SK-N-SH (cell line): ENCODE data around the gene EPB41L4B.

Experiments
- CHD2 ChIP-seq: fragments of 150-350 bp; IDR thresholded peaks from 2 replicates; pipeline ENCODE4 v1.6.1; 2018; ENCODE audit warnings: low read length; ENCODE audit not compliant: partially characterized antibody
- GATA2 ChIP-seq: sonication (generic); formaldehyde crosslinking; IDR thresholded peaks from 2 replicates; pipeline ENCODE4 v1.5.0; 2020; ENCODE audit warnings: mild to moderate bottlenecking, missing genetic modification reagents
- TF ChIP-seq, protein P1 (sequence below): fragments of 200-600 bp; sonication (generic); IDR thresholded peaks from 2 replicates; pipeline ENCODE4 v1.6.1; 2017; ENCODE audit warnings: antibody characterized with exemption, mild to moderate bottlenecking, moderate library complexity
- TF ChIP-seq, protein P2 (sequence below): IDR thresholded peaks from 2 replicates; pipeline ENCODE4 v1.4.0; 2012; ENCODE audit warnings: low read depth, borderline replicate concordance

DNA sequence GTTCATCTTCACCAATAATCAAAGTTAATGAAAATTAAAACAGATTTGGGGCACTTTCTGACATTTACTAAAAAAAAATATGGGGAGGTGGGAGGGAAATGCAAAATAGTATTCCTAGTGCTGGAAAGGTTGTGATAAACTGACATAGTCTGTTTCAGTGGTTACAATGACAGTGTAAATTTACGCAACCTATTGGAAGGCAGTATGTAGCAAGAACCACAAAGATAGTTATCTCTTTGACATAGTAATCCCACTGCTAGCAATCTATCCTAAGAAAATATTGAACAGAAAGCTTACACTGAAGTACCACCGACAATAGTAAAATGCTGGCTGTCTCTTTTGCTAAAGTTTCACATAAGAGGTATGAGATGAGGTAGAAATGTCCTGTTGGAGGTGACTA lies 15.1 kb upstream of the EPB41L4B start:
- TF ChIP-seq CHD2, result no peak
- no peak for TF ChIP-seq GATA2 (CRISPR knock-in tag)
- TF ChIP-seq, protein P1, sequence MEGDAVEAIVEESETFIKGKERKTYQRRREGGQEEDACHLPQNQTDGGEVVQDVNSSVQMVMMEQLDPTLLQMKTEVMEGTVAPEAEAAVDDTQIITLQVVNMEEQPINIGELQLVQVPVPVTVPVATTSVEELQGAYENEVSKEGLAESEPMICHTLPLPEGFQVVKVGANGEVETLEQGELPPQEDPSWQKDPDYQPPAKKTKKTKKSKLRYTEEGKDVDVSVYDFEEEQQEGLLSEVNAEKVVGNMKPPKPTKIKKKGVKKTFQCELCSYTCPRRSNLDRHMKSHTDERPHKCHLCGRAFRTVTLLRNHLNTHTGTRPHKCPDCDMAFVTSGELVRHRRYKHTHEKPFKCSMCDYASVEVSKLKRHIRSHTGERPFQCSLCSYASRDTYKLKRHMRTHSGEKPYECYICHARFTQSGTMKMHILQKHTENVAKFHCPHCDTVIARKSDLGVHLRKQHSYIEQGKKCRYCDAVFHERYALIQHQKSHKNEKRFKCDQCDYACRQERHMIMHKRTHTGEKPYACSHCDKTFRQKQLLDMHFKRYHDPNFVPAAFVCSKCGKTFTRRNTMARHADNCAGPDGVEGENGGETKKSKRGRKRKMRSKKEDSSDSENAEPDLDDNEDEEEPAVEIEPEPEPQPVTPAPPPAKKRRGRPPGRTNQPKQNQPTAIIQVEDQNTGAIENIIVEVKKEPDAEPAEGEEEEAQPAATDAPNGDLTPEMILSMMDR, result no peak
- TF ChIP-seq, protein P2, sequence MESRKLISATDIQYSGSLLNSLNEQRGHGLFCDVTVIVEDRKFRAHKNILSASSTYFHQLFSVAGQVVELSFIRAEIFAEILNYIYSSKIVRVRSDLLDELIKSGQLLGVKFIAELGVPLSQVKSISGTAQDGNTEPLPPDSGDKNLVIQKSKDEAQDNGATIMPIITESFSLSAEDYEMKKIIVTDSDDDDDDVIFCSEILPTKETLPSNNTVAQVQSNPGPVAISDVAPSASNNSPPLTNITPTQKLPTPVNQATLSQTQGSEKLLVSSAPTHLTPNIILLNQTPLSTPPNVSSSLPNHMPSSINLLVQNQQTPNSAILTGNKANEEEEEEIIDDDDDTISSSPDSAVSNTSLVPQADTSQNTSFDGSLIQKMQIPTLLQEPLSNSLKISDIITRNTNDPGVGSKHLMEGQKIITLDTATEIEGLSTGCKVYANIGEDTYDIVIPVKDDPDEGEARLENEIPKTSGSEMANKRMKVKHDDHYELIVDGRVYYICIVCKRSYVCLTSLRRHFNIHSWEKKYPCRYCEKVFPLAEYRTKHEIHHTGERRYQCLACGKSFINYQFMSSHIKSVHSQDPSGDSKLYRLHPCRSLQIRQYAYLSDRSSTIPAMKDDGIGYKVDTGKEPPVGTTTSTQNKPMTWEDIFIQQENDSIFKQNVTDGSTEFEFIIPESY, result no peak
